HL-60 (cell line): ENCODE results near the gene ENTPD7.

Source experiments
- DNase-seq, 2 experiments: peaks; one replicate each; pipeline ENCODE4 v3.0.0-alpha.2; 2010 to 2020; ENCODE audit warnings: low read depth in 1 of 2, low spot score in 1 of 2
- H3K27ac ChIP-seq: fragments of 250-450 bp; sonication (Bioruptor Pico); replicated peaks from 2 replicates; pipeline ENCODE4 v1.5.1; 2020; ENCODE audit warnings: mild to moderate bottlenecking, moderate library complexity
- H3K27me3 ChIP-seq: fragments of 250-450 bp; sonication (Bioruptor Pico); 2 replicates; pipeline ENCODE4 v1.5.1; 2021; ENCODE audit warnings: mild to moderate bottlenecking, moderate library complexity; ENCODE audit not compliant: insufficient read depth, poor library complexity, severe bottlenecking
- H3K4me3 ChIP-seq: replicated peaks from 2 replicates; pipeline ENCODE4 v1.5.1; 2011; ENCODE audit warnings: mild to moderate bottlenecking, control low read depth, low read length; ENCODE audit not compliant: insufficient read depth
- CTCF ChIP-seq: IDR thresholded peaks from one replicate; pipeline ENCODE4 v1.5.1; 2011; ENCODE audit warnings: low read length, control low read depth, inconsistent platforms; ENCODE audit not compliant: insufficient read depth
- GABPA ChIP-seq: IDR thresholded peaks from 2 replicates; pipeline ENCODE4 v1.6.1; 2012; ENCODE audit warnings: low read depth
- POLR2AphosphoS5 ChIP-seq: IDR thresholded peaks from 2 replicates; pipeline ENCODE4 v1.6.1; 2012; ENCODE audit warnings: low read depth
- SPI1 ChIP-seq: IDR thresholded peaks from 2 replicates; pipeline ENCODE4 v1.6.1; 2012; ENCODE audit warnings: low read depth, mild to moderate bottlenecking, borderline replicate concordance
- TF ChIP-seq, protein P1 (sequence below): IDR thresholded peaks from 2 replicates; pipeline ENCODE4 v1.6.1; 2012; ENCODE audit warnings: low read depth; ENCODE audit not compliant: insufficient replicate concordance

Gene ENTPD7

GRCh38 chr10:99708428-99709012 lies 49.2 kb downstream of the ENTPD7 start:
- Histone ChIP-seq H3K4me3 (no peak overlapping the region), H3K27ac (peak overlapping the region; percentile 14; the same call in 1 of the 2 replicates), H3K27me3 (no peaks in the 10 kb centered on the region)
- DNase-seq, result no peak
- TF ChIP-seq CTCF (no peak), GABPA (no peak), SPI1 (no peak), POLR2AphosphoS5 (no peak)
- TF ChIP-seq, protein P1, sequence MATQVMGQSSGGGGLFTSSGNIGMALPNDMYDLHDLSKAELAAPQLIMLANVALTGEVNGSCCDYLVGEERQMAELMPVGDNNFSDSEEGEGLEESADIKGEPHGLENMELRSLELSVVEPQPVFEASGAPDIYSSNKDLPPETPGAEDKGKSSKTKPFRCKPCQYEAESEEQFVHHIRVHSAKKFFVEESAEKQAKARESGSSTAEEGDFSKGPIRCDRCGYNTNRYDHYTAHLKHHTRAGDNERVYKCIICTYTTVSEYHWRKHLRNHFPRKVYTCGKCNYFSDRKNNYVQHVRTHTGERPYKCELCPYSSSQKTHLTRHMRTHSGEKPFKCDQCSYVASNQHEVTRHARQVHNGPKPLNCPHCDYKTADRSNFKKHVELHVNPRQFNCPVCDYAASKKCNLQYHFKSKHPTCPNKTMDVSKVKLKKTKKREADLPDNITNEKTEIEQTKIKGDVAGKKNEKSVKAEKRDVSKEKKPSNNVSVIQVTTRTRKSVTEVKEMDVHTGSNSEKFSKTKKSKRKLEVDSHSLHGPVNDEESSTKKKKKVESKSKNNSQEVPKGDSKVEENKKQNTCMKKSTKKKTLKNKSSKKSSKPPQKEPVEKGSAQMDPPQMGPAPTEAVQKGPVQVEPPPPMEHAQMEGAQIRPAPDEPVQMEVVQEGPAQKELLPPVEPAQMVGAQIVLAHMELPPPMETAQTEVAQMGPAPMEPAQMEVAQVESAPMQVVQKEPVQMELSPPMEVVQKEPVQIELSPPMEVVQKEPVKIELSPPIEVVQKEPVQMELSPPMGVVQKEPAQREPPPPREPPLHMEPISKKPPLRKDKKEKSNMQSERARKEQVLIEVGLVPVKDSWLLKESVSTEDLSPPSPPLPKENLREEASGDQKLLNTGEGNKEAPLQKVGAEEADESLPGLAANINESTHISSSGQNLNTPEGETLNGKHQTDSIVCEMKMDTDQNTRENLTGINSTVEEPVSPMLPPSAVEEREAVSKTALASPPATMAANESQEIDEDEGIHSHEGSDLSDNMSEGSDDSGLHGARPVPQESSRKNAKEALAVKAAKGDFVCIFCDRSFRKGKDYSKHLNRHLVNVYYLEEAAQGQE, result no peak

- Histone ChIP-seq H3K4me3 (no peak overlapping the region), H3K27me3 (no peaks in the 10 kb centered on the region), H3K27ac (no peak overlapping the region)
- no peak for DNase-seq
- TF ChIP-seq, protein P1, result no peak
- no peak for TF ChIP-seq GABPA
- no peak for TF ChIP-seq CTCF
- no peak for TF ChIP-seq SPI1
- TF ChIP-seq POLR2AphosphoS5, result no peak
Measured at GRCh38 chr10:99709480-99710229, 50.3 kb downstream of the ENTPD7 start.

- H3K27ac ChIP-seq, result no peak overlapping the region
- DNase-seq, result peak; percentile 51 to 67
- no peak overlapping the region for H3K4me3 ChIP-seq
- TF ChIP-seq POLR2AphosphoS5 (no peak), SPI1 (no peak), GABPA (no peak), CTCF (peak; percentile 22)
- TF ChIP-seq, protein P1, result no peak
- no peaks in the 10 kb centered on the region for H3K27me3 ChIP-seq
Measured at GRCh38 chr10:99711129-99711719, 51.9 kb downstream of the ENTPD7 start.
